Lower lobe of right lung (tissue), 2 donors: Measurements from ENCODE around the gene COG6. TPM values are rescaled to one million over a fixed set of nuclear protein-coding genes. Genes with fewer than 3 reads are reported as not detected.

Source experiments
- ATAC-seq, 2 donors: fragments of 200-7000 bp; cut with Tn5 transposase; one replicate each; pipeline ENCODE4 v1.9.1; 2020 to 2022; ENCODE audit warnings: mild to moderate bottlenecking in 2 of 2, moderate library complexity in 2 of 2
- DNase-seq: peaks from one replicate; pipeline ENCODE4 v3.0.0-alpha.2; 2020
- H3K27ac ChIP-seq: fragments of 200-600 bp; one replicate; pipeline ENCODE4 v1.8.0; 2022
- H3K27me3 ChIP-seq: fragments of 200-600 bp; one replicate; pipeline ENCODE4 v1.8.0; 2022; ENCODE audit warnings: low read depth
- H3K36me3 ChIP-seq: fragments of 200-600 bp; one replicate; pipeline ENCODE4 v1.8.0; 2022; ENCODE audit warnings: mild to moderate bottlenecking
- H3K4me1 ChIP-seq: fragments of 200-600 bp; one replicate; pipeline ENCODE4 v1.8.0; 2022
- H3K4me3 ChIP-seq: fragments of 200-600 bp; one replicate; pipeline ENCODE4 v1.8.0; 2022; ENCODE audit warnings: mild to moderate bottlenecking
- H3K9me3 ChIP-seq: fragments of 200-600 bp; one replicate; pipeline ENCODE4 v1.8.0; 2022
- CTCF ChIP-seq: fragments of 200-600 bp; IDR thresholded peaks from one replicate; pipeline ENCODE4 v1.8.0; 2022; ENCODE audit warnings: antibody characterized with exemption, mild to moderate bottlenecking
- intact Hi-C: fragments of 100-400 bp; cut with DNase I; formaldehyde crosslinking; loops from one replicate; pipeline ENCODE4 v1.11.0; 2022
- total RNA-seq: library from RNA; stranded (reverse); fragmentation: NEBNext Ultra II Directional; extraction: Animal tissue kit (Norgen Biotek cat#: 25700); gene quantifications from one replicate; pipeline ENCODE4 v1.2.1, GENCODE V29; 2021
- donor health status: DM: no; HTN: yes; CAD: no; lungs with severe emphysema.

The COG6 gene
- total RNA-seq, 1 donor from 2014 or later = 28.6 TPM

GRCh38 chr13:39760521-39760920 lies 105.1 kb downstream of the COG6 start:
- no peaks in the 10 kb centered on the region for H3K9me3 ChIP-seq
- no peak for ATAC-seq
- DNase-seq = no peak
- intact Hi-C loops = no loop called here
- H3K4me1 ChIP-seq = no peaks in the 10 kb centered on the region
- TF ChIP-seq CTCF = no peak
- H3K4me3 ChIP-seq = no peak overlapping the region
- H3K36me3 ChIP-seq = no peaks in the 10 kb centered on the region
- no peaks in the 10 kb centered on the region for H3K27me3 ChIP-seq
- H3K27ac ChIP-seq = no peak overlapping the region

- peak; percentile 85 to 89 for ATAC-seq
- no peaks in the 10 kb centered on the region for H3K27me3 ChIP-seq
- peak; percentile 30 for TF ChIP-seq CTCF
- peak; percentile 50 for DNase-seq
- intact Hi-C loops = no loop called here
- peaks cover 14% of the 10 kb centered on the region for H3K4me1 ChIP-seq
- no peak overlapping the region for H3K4me3 ChIP-seq
- no peak overlapping the region for H3K27ac ChIP-seq
- H3K9me3 ChIP-seq = no peaks in the 10 kb centered on the region
- no peaks in the 10 kb centered on the region for H3K36me3 ChIP-seq
Measured at GRCh38 chr13:39765801-39766463, 110.5 kb downstream of the COG6 start.

GRCh38 chr13:39766464-39767158 lies 111.1 kb downstream of the COG6 start:
- no peak for TF ChIP-seq CTCF
- Histone ChIP-seq H3K4me1 (peaks cover 14% of the 10 kb centered on the region), H3K36me3 (no peaks in the 10 kb centered on the region), H3K27me3 (no peaks in the 10 kb centered on the region), H3K4me3 (no peak overlapping the region), H3K27ac (no peak overlapping the region), H3K9me3 (no peaks in the 10 kb centered on the region)
- DNase-seq (no peak), ATAC-seq (no peak)
- intact Hi-C loops = no loop called here

DNA sequence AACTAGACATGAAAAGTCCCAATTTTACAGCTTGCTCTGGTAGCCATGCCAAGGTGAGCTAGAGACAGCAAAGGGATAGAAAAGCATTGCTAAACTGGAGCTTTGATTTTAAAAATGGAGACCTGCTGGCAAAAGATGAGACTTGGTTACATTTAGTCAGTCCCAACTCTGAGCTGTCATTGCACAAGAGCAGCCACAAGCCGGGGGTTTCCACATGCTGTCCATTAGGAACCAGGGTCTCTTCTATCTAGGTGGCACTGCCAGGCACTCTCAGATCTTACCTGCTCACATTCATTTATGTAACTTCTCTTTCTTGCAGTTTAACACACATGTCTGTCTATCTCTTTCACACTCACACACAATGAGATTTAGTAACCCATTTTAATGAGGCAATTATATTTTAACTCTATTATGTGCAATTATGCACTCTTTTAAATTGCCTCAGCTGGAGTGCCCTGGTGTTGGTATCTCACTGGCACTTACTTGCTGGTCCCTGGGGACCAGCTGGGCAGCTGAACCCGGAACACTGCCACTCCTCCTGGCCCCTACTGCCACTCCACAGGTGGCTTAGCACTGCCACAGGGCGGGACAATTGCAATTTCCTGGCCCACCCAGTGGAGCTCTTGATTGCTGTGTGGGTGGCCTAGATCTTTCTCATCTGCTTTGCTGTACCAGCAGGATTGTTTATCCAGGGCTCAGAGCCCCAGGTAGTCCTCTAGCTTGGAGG lies 112.5 kb downstream of the COG6 start:
- TF ChIP-seq CTCF = no peak
- Histone ChIP-seq H3K27ac (no peak overlapping the region), H3K27me3 (no peaks in the 10 kb centered on the region), H3K4me1 (peaks cover 14% of the 10 kb centered on the region), H3K4me3 (no peak overlapping the region), H3K36me3 (no peaks in the 10 kb centered on the region), H3K9me3 (no peaks in the 10 kb centered on the region)
- ATAC-seq (no peak), DNase-seq (no peak)
- intact Hi-C loops = no loop called here

- no peak for TF ChIP-seq CTCF
- H3K4me3 ChIP-seq = no peak overlapping the region
Measured at GRCh38 chr13:39768962-39769361, 113.5 kb downstream of the COG6 start.

More at GRCh38 chr13:39768962-39769361, 113.5 kb downstream of the COG6 start:
- intact Hi-C loops = no loop called here
- Histone ChIP-seq H3K27ac (no peak overlapping the region), H3K4me1 (peaks cover 14% of the 10 kb centered on the region), H3K9me3 (no peaks in the 10 kb centered on the region), H3K27me3 (no peaks in the 10 kb centered on the region), H3K36me3 (no peaks in the 10 kb centered on the region)
- ATAC-seq (no peak), DNase-seq (no peak)
